Osteoblast (primary cell): ENCODE data around the gene TIMM44. TPM values are rescaled to one million over a fixed set of nuclear protein-coding genes. Genes with fewer than 3 reads are reported as not detected.

Source experiments
- DNase-seq: peaks from one replicate; pipeline ENCODE4 v3.0.0; 2011; ENCODE audit warnings: low spot score, mixed read lengths; ENCODE audit not compliant: insufficient read length; ENCODE audit errors: missing footprints
- H2AFZ ChIP-seq: 2 replicates; pipeline ENCODE4 v1.6.0; 2011; ENCODE audit warnings: mild to moderate bottlenecking, low read length
- H3K27ac ChIP-seq: 2 replicates; pipeline ENCODE4 v1.5.1; 2011; ENCODE audit warnings: mild to moderate bottlenecking, low read depth, low read length, moderate library complexity
- H3K27me3 ChIP-seq: 2 replicates; pipeline ENCODE4 v1.6.0; 2012; ENCODE audit warnings: mild to moderate bottlenecking, control low read depth, inconsistent platforms, low read length, moderate library complexity; ENCODE audit not compliant: insufficient read depth
- H3K36me3 ChIP-seq: 2 replicates; pipeline ENCODE4 v1.5.1; 2011; ENCODE audit warnings: mild to moderate bottlenecking, low read length, control low read depth, moderate library complexity; ENCODE audit not compliant: insufficient read depth
- H3K4me1 ChIP-seq: 2 replicates; pipeline ENCODE4 v1.5.1; 2011; ENCODE audit warnings: mild to moderate bottlenecking, low read length, control low read depth, moderate library complexity; ENCODE audit not compliant: insufficient read depth
- H3K4me2 ChIP-seq: 2 replicates; pipeline ENCODE4 v1.6.0; 2011; ENCODE audit warnings: mild to moderate bottlenecking, low read length; ENCODE audit not compliant: insufficient read depth
- H3K4me3 ChIP-seq: fragments of 200-600 bp; sonication (generic); 3 replicates; pipeline ENCODE4 v1.5.1; 2012; ENCODE audit warnings: mild to moderate bottlenecking, low read length, inconsistent platforms; ENCODE audit not compliant: insufficient read depth
- H3K79me2 ChIP-seq: 2 replicates; pipeline ENCODE4 v1.6.0; 2012; ENCODE audit warnings: mild to moderate bottlenecking, low read length, control low read depth, inconsistent platforms; ENCODE audit not compliant: insufficient read depth
- H3K9me3 ChIP-seq: 2 replicates; pipeline ENCODE4 v1.5.1; 2011; ENCODE audit warnings: low read depth, low read length, control low read depth
- H4K20me1 ChIP-seq: 2 replicates; pipeline ENCODE4 v1.6.0; 2012; ENCODE audit warnings: mild to moderate bottlenecking, low read length, control low read depth; ENCODE audit not compliant: insufficient read depth
- total RNA-seq: library from RNA; depleted of rRNA; stranded (reverse); fragments of >200 nt; gene quantifications from 2 replicates; pipeline ENCODE4 v1.2.3, GENCODE V29; 2012
- TF ChIP-seq, protein P1 (sequence below): IDR thresholded peaks from 2 replicates; pipeline ENCODE4 v1.5.1; 2011; ENCODE audit warnings: mild to moderate bottlenecking, low read depth, low read length, moderate library complexity; ENCODE audit errors: extremely low read depth

Gene TIMM44
- total RNA-seq, 1 donor, result 52.5 TPM

- TF ChIP-seq, protein P1, sequence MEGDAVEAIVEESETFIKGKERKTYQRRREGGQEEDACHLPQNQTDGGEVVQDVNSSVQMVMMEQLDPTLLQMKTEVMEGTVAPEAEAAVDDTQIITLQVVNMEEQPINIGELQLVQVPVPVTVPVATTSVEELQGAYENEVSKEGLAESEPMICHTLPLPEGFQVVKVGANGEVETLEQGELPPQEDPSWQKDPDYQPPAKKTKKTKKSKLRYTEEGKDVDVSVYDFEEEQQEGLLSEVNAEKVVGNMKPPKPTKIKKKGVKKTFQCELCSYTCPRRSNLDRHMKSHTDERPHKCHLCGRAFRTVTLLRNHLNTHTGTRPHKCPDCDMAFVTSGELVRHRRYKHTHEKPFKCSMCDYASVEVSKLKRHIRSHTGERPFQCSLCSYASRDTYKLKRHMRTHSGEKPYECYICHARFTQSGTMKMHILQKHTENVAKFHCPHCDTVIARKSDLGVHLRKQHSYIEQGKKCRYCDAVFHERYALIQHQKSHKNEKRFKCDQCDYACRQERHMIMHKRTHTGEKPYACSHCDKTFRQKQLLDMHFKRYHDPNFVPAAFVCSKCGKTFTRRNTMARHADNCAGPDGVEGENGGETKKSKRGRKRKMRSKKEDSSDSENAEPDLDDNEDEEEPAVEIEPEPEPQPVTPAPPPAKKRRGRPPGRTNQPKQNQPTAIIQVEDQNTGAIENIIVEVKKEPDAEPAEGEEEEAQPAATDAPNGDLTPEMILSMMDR, result no peak
- peaks cover 3% of the 10 kb centered on the region for H3K4me1 ChIP-seq
- H3K27me3 ChIP-seq, result no peaks in the 10 kb centered on the region
- peaks cover 70% of the 10 kb centered on the region for H3K36me3 ChIP-seq
- H4K20me1 ChIP-seq, result peaks cover 59% of the 10 kb centered on the region
- no peaks in the 10 kb centered on the region for H3K9me3 ChIP-seq
- H2AFZ ChIP-seq, result no peak overlapping the region
- H3K27ac ChIP-seq, result no peak overlapping the region
- peaks cover 67% of the 10 kb centered on the region for H3K79me2 ChIP-seq
- DNase-seq, result peak; percentile 45
- no peak overlapping the region for H3K4me3 ChIP-seq
- H3K4me2 ChIP-seq, result no peak overlapping the region
Observed at GRCh38 chr19:7981661-7982060, 38.2 kb upstream of the TIMM44 start.

- H3K27me3 ChIP-seq, result no peaks in the 10 kb centered on the region
- H4K20me1 ChIP-seq, result peaks cover 54% of the 10 kb centered on the region
- no peak overlapping the region for H2AFZ ChIP-seq
- no peaks in the 10 kb centered on the region for H3K4me1 ChIP-seq
- peaks cover 67% of the 10 kb centered on the region for H3K36me3 ChIP-seq
- no peak for DNase-seq
- no peak overlapping the region for H3K4me3 ChIP-seq
- H3K79me2 ChIP-seq, result peaks cover 62% of the 10 kb centered on the region
- no peak overlapping the region for H3K27ac ChIP-seq
- H3K9me3 ChIP-seq, result no peaks in the 10 kb centered on the region
- TF ChIP-seq, protein P1, result no peak
- no peak overlapping the region for H3K4me2 ChIP-seq
Observed at GRCh38 chr19:7981199-7981598, 37.7 kb upstream of the TIMM44 start.

DNA sequence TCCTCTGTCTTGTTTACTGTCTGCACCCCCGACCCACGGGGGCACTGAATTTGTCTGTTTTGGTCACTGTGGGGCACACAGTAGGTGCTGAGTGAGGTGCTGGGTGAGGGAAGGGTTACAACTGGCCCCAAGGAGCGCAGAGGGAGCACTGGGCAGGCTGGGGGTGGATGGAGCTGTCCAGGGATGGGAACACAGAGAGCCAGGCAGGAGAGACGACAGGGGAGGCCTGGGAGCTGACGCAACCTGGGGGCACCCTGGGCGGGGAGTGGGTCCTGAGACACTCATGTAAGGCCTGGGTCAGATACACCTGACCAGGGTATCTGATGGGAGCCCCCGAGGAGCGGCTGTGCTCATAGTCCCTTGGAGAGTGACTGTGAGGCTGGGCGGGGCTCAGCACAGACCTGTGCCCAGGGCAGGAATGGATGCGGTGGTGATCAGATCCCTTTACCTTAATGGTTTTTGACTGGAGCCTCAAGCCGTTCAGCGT lies 37.2 kb upstream of the TIMM44 start:
- no peak overlapping the region for H2AFZ ChIP-seq
- no peak overlapping the region for H3K27ac ChIP-seq
- H3K4me2 ChIP-seq, result no peak overlapping the region
- H4K20me1 ChIP-seq, result peaks cover 49% of the 10 kb centered on the region
- peaks cover 62% of the 10 kb centered on the region for H3K36me3 ChIP-seq
- peaks cover 57% of the 10 kb centered on the region for H3K79me2 ChIP-seq
- no peaks in the 10 kb centered on the region for H3K4me1 ChIP-seq
- no peaks in the 10 kb centered on the region for H3K27me3 ChIP-seq
- TF ChIP-seq, protein P1, result no peak
- H3K4me3 ChIP-seq, result no peak overlapping the region
- peak; percentile 84 for DNase-seq
- no peaks in the 10 kb centered on the region for H3K9me3 ChIP-seq

DNA sequence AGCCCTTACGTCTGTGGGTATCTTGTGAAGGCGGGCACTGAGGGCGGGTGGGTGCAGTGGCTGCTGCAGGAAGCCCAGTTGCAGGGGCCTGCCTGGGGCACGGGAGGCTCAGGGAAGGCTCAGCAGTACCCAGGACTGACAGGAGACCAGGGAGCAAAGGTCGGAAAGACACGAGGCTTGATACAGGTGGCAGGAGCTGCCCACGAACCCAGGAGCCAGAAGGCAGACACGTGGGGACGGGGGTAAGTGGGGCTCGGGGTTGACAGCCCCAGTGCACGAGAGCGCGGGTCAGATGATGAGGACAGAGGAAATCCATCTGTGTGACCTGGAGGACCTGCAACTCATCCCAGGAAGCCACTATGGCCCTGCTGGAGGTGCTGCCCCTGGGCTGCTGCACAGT lies 36.7 kb upstream of the TIMM44 start:
- peaks cover 49% of the 10 kb centered on the region for H4K20me1 ChIP-seq
- H3K4me2 ChIP-seq, result no peak overlapping the region
- H3K27me3 ChIP-seq, result no peaks in the 10 kb centered on the region
- no peaks in the 10 kb centered on the region for H3K4me1 ChIP-seq
- no peak overlapping the region for H2AFZ ChIP-seq
- peaks cover 60% of the 10 kb centered on the region for H3K36me3 ChIP-seq
- peaks cover 57% of the 10 kb centered on the region for H3K79me2 ChIP-seq
- no peak for DNase-seq
- no peak overlapping the region for H3K4me3 ChIP-seq
- no peak overlapping the region for H3K27ac ChIP-seq
- H3K9me3 ChIP-seq, result no peaks in the 10 kb centered on the region
- TF ChIP-seq, protein P1, result no peak
